Panc1 (cell line): ENCODE measurements around the gene FCN3. TPM values are rescaled to one million over a fixed set of nuclear protein-coding genes. Genes with fewer than 3 reads are reported as not detected.

Source experiments
- ATAC-seq: fragments of 200-7000 bp; cut with Tn5 transposase; 2 replicates; pipeline ENCODE4 v1.9.1; 2020; ENCODE audit warnings: mild to moderate bottlenecking, moderate library complexity
- BruUV-seq: library from RNA; stranded (reverse); fragments of 400-500 nt; replicated peaks from 2 replicates; lab custom pipeline; 2021; lab: Mats Ljungman, UMichigan
- CTCF ChIA-PET: fragments of 300-600 bp; sonication (Branson Sonifier 250); formaldehyde crosslinking; loops from one replicate; lab custom pipeline; 2022; ENCODE audit warnings: antibody characterized with exemption; lab: Charles Lee
- POLR2A ChIA-PET: fragments of 300-600 bp; sonication (Branson Sonifier 250); formaldehyde crosslinking; loops from one replicate; lab custom pipeline; 2022; ENCODE audit warnings: antibody characterized with exemption; lab: Charles Lee
- DNase-seq: peaks from one replicate; pipeline ENCODE4 v3.0.0-alpha.2; 2010; ENCODE audit warnings: low read depth, low spot score
- H3K27ac ChIP-seq: 2 replicates; pipeline ENCODE4 v1.5.1; 2011; ENCODE audit warnings: mild to moderate bottlenecking, low read length, inconsistent platforms
- H3K27me3 ChIP-seq: fragments of 200-500 bp; sonication (Bioruptor generic); 2 replicates; pipeline ENCODE4 v1.6.0; 2014; ENCODE audit warnings: low read length, inconsistent platforms; ENCODE audit not compliant: control insufficient read depth, insufficient read depth
- H3K36me3 ChIP-seq: fragments of 200-500 bp; sonication (Bioruptor generic); 2 replicates; pipeline ENCODE4 v1.5.1; 2014; ENCODE audit warnings: inconsistent platforms, mild to moderate bottlenecking, low read length, moderate library complexity; ENCODE audit not compliant: control insufficient read depth, insufficient read depth
- H3K4me1 ChIP-seq: 2 replicates; pipeline ENCODE4 v1.5.1; 2011; ENCODE audit warnings: inconsistent platforms, mild to moderate bottlenecking, low read length, moderate library complexity; ENCODE audit not compliant: control insufficient read depth, insufficient read depth
- H3K4me3 ChIP-seq, 2 experiments: 2 replicates each; pipeline ENCODE4 v1.5.1; 2011 to 2012; ENCODE audit warnings: low read depth in 2 of 2, low read length in 2 of 2, mild to moderate bottlenecking in 2 of 2, inconsistent platforms in 1 of 2, moderate library complexity in 1 of 2
- H3K9me3 ChIP-seq: fragments of 200-500 bp; sonication (Bioruptor generic); 2 replicates; pipeline ENCODE4 v1.5.1; 2014; ENCODE audit warnings: low read depth, mild to moderate bottlenecking, inconsistent platforms, low read length, moderate library complexity; ENCODE audit not compliant: control insufficient read depth, insufficient read depth
- CTCF ChIP-seq: fragments of 450-650 bp; IDR thresholded peaks from 2 replicates; pipeline ENCODE4 v1.5.1; 2017; ENCODE audit warnings: mild to moderate bottlenecking
- POLR2AphosphoS5 ChIP-seq: IDR thresholded peaks from 2 replicates; pipeline ENCODE4 v1.6.1; 2012; ENCODE audit warnings: mild to moderate bottlenecking, low read depth, low read length, moderate library complexity
- REST ChIP-seq, 2 experiments: IDR thresholded peaks; 2 replicates each; pipeline ENCODE4 v1.6.1; 2011 to 2012; ENCODE audit warnings: low read depth in 2 of 2, control low read depth in 1 of 2, low read length in 1 of 2, mild to moderate bottlenecking in 1 of 2, moderate library complexity in 1 of 2; ENCODE audit not compliant: insufficient read depth in 1 of 2
- SIN3A ChIP-seq: IDR thresholded peaks from 2 replicates; pipeline ENCODE4 v1.6.1; 2012; ENCODE audit warnings: low read depth, mild to moderate bottlenecking, low read length, moderate library complexity, borderline replicate concordance; ENCODE audit not compliant: insufficient read depth
- TCF7L2 ChIP-seq: IDR thresholded peaks from 2 replicates; pipeline ENCODE4 v1.6.1; 2011; ENCODE audit warnings: mild to moderate bottlenecking, low read depth, low read length, inconsistent platforms
- in situ Hi-C: cut with HindIII; loops from 2 replicates; pipeline ENCODE4 v1.10.0; 2016; ENCODE audit warnings: low sequenced_read_pairs, low pct_unique_long_range_greater_than_20kb
- intact Hi-C: fragments of 100-400 bp; cut with micrococcal nuclease; formaldehyde crosslinking; loops from one replicate; pipeline ENCODE4 v1.10.0; 2022; ENCODE audit not compliant: unreplicated experiment
- total RNA-seq: library from RNA; stranded (reverse); gene quantifications from one replicate; pipeline ENCODE4 v1.2.1, GENCODE V29; 2021; ENCODE audit not compliant: unreplicated experiment

FCN3 gene
- total RNA-seq, 1 experiment from 2014 or later, result not detected

- TF ChIP-seq TCF7L2, result no peak
- no peak for TF ChIP-seq POLR2AphosphoS5
- no peak for TF ChIP-seq REST (IDR thresholded peaks at IDR 0.05; ENCODE audit: insufficient read depth in 1 of 2, low read depth in 2 of 2, low read length in 1 of 2)
- no peak for TF ChIP-seq CTCF
- TF ChIP-seq SIN3A, result no peak
- H3K4me1 ChIP-seq, result no peaks in the 10 kb centered on the region; the same call in 1 of the 2 replicates
- no peak for ATAC-seq
- CTCF ChIA-PET, result interaction anchor here (0.5 kb wide), 1 partner anchor 65 kb away, joined by 8 read pairs; no protein-coding TSS in a partner anchor
- no peaks in the 10 kb centered on the region for H3K27me3 ChIP-seq
- peaks cover 2% of the 10 kb centered on the region; the same call in 1 of the 2 replicates for H3K36me3 ChIP-seq
- intact Hi-C loops (no loop called here), in situ Hi-C loops (no loop called here)
- no peak overlapping the region for H3K27ac ChIP-seq
- no peak overlapping the region for H3K4me3 ChIP-seq
- BruUV-seq, result no TSS peak
- no peaks in the 10 kb centered on the region for H3K9me3 ChIP-seq
- no peak for DNase-seq
- POLR2A ChIA-PET, result no interaction called here
Measured at GRCh38 chr1:27403931-27404330, 29.3 kb upstream of the FCN3 start.

GRCh38 chr1:27403065-27403726 lies 28.6 kb upstream of the FCN3 start:
- H3K4me1 ChIP-seq, result no peaks in the 10 kb centered on the region; the same call in 1 of the 2 replicates
- BruUV-seq, result no TSS peak
- in situ Hi-C loops, result no loop called here
- H3K9me3 ChIP-seq, result no peaks in the 10 kb centered on the region
- no peak for ATAC-seq
- POLR2A ChIA-PET, result no interaction called here
- no peaks in the 10 kb centered on the region; the same call in 1 of the 2 replicates for H3K36me3 ChIP-seq
- no peaks in the 10 kb centered on the region for H3K27me3 ChIP-seq
- no peak for DNase-seq
- H3K27ac ChIP-seq, result no peak overlapping the region
- intact Hi-C loops, result no loop called here
- no peak; the same call in 1 of the 2 replicates for TF ChIP-seq CTCF
- no peak for TF ChIP-seq REST (IDR thresholded peaks at IDR 0.05; ENCODE audit: insufficient read depth in 1 of 2, low read depth in 2 of 2, low read length in 1 of 2)
- no peak overlapping the region for H3K4me3 ChIP-seq
- CTCF ChIA-PET, result interaction anchor here (0.8 kb wide), 1 partner anchor 203 kb away, joined by 6 read pairs; no protein-coding TSS in a partner anchor
